HG02938 (cell line): ENCODE measurements around the gene GNPAT.

Experiments used
- ATAC-seq: cut with Tn5 transposase; IDR thresholded peaks from one replicate; pipeline ENCODE4 v1.9.1; 2021; ENCODE audit warnings: mild to moderate bottlenecking, moderate library complexity; ENCODE audit not compliant: unreplicated experiment

Gene GNPAT

DNA sequence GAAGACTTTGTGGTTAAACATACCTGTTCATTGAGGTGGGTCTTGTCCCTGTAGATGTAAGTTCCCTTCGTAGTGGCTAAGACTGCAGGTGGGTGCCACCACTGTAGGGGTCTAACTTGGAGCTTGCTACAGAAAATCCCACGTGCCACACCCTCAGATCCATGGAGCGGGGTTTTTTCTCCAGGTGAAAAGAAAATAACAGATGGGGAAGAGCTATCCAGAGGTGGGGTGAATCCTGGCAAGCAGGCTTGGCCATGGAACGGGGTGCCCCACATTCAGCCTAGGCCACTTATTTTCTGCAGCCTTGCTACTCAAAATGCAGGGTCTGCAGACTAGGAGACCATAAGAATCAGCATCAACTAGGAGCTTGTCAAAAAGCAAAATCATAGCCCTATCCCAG lies 72.6 kb downstream of the GNPAT start:
- no peak for ATAC-seq

- peak; percentile 61 for ATAC-seq
These were observed 74.9 kb downstream of the GNPAT start for GRCh38 chr1:231315887-231316286.

DNA sequence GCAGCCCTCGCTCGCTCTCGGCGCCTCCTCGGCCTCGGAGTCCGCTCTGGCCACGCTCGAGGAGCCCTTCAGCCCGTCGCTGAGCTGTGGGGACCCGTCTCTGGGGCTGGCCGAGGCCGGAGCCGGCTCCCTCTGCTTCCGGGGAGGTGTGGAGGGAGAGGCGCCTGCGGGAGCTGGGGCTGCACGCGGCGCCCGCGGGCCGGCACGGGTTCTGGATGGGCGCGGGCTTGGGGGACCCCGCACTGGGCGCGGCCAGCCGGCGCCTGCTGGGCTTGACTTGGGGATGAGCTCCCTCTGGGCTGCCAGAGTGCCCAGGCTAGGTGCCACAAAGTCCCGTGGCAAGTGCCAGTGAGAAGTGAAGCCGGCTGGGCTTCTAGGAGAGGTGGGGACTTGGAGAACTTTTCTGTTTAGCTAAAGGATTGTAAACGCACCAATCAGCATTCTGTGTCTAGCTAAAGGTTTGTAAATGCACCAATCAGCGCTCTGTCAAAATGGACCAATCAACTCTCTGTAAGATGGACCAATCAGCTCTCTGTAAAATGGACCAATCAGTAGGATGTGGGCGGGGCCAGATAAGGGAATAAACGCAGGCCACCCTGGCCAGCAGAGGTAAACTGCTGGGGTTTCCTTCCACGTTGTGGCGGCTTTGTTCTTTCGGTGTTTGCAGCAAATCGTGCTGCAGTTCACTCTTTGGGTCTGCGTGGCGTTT lies 76.4 kb downstream of the GNPAT start:
- ATAC-seq = no peak

GRCh38 chr1:231318015-231318355 lies 77.0 kb downstream of the GNPAT start:
- ATAC-seq = no peak

- ATAC-seq = no peak
These were observed 77.6 kb downstream of the GNPAT start for GRCh38 chr1:231318568-231318967.

DNA sequence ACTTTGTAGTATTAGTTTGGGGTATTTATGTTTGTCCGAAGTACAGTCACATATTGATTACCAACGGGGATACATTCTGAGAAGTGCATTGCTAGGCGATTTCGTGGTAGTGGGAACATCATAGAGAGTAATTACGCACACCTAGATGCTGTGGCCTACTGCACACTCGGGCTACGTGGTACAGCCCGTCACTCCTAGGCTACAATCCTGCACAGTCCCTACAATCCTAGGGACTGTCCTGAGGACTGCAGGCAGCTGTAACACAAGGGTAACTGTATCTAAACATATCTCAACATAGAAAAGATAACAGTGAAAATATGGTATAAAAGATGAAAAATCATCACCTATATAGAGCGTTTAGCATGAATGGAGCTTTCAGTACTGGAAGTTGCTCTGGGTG lies 78.1 kb downstream of the GNPAT start:
- no peak for ATAC-seq

DNA sequence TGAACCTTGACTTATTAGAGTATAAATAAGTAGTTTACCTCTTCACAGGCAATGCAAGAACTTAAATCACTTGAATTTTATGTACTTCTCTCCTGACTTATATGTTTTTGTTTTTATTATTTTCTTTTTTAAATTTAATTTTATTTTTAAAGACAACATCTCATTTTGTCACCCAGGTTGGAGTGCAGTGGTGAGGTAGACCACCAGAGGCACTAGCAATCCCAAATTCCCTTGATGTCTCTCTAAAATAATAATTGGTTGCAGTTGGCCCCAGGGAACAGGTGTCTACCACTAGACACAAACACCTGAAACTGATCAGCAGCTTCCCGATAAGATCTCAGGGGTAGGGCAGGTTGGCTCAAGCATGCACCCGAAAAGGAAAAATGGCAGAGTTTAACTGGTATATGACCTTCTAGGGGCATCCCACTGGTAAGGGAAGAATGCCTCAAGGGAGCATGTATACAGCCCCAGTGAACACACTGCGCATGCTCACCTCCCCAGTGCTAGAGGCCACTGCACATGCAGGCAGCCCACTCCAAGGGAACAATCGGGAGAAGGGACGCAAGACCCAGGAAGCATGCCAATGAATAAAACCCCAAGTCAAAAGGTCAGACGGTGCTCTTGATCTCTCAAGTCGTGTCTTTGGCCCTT lies 82.0 kb downstream of the GNPAT start:
- ATAC-seq = no peak

GRCh38 chr1:231324660-231325059 lies 83.6 kb downstream of the GNPAT start:
- no peak for ATAC-seq

- no peak for ATAC-seq
These were observed 85.2 kb downstream of the GNPAT start for GRCh38 chr1:231326248-231326647.
